Ectodermal cell (in vitro differentiated cells): ENCODE measurements around the gene AKAP8. TPM values are rescaled to one million over a fixed set of nuclear protein-coding genes. Genes with fewer than 3 reads are reported as not detected.

Experiments used
- H3K27ac ChIP-seq: 2 replicates; pipeline ENCODE4 v1.7.0; 2013; ENCODE audit warnings: mild to moderate bottlenecking, low read depth, low read length; ENCODE audit not compliant: insufficient read depth, poor library complexity, severe bottlenecking
- H3K27me3 ChIP-seq: 2 replicates; pipeline ENCODE4 v1.7.0; 2013; ENCODE audit warnings: mild to moderate bottlenecking, low read length; ENCODE audit not compliant: insufficient read depth, control insufficient read depth, poor library complexity, severe bottlenecking
- H3K36me3 ChIP-seq: one replicate; pipeline ENCODE4 v1.7.0; 2013; ENCODE audit warnings: low read length; ENCODE audit not compliant: control insufficient read depth, insufficient read depth
- H3K4me1 ChIP-seq: one replicate; pipeline ENCODE4 v1.7.0; 2013; ENCODE audit warnings: low read length; ENCODE audit not compliant: control insufficient read depth, insufficient read depth
- H3K4me3 ChIP-seq: 2 replicates; pipeline ENCODE4 v1.7.0; 2013; ENCODE audit warnings: low read depth, low read length, control low read depth; ENCODE audit not compliant: insufficient read depth
- H3K9me3 ChIP-seq: 2 replicates; pipeline ENCODE4 v1.7.0; 2013; ENCODE audit warnings: mild to moderate bottlenecking, low read length, moderate library complexity; ENCODE audit not compliant: control insufficient read depth
- WGBS, 2 experiments: methylation state at CpG; one replicate each; pipeline ENCODE4 v1.1.7; 2013; ENCODE audit warnings: missing lambda C conversion rate in 2 of 2; 5-methylcytosine and 5-hydroxymethylcytosine counted together
- polyA plus RNA-seq, 4 experiments: library from polyadenylated mRNA; stranded (reverse); fragments of 50-300 nt; gene quantifications; one replicate each; pipeline ENCODE4 v1.2.3, GENCODE V29; 2013

AKAP8 gene
- 26.3 TPM for polyA plus RNA-seq (2013, experiment 1 of 4)
- 26.6 TPM for polyA plus RNA-seq (2013, experiment 2 of 4)
- 21.4 TPM for polyA plus RNA-seq (2013, experiment 3 of 4)
- 20.3 TPM for polyA plus RNA-seq (2013, experiment 4 of 4)

DNA sequence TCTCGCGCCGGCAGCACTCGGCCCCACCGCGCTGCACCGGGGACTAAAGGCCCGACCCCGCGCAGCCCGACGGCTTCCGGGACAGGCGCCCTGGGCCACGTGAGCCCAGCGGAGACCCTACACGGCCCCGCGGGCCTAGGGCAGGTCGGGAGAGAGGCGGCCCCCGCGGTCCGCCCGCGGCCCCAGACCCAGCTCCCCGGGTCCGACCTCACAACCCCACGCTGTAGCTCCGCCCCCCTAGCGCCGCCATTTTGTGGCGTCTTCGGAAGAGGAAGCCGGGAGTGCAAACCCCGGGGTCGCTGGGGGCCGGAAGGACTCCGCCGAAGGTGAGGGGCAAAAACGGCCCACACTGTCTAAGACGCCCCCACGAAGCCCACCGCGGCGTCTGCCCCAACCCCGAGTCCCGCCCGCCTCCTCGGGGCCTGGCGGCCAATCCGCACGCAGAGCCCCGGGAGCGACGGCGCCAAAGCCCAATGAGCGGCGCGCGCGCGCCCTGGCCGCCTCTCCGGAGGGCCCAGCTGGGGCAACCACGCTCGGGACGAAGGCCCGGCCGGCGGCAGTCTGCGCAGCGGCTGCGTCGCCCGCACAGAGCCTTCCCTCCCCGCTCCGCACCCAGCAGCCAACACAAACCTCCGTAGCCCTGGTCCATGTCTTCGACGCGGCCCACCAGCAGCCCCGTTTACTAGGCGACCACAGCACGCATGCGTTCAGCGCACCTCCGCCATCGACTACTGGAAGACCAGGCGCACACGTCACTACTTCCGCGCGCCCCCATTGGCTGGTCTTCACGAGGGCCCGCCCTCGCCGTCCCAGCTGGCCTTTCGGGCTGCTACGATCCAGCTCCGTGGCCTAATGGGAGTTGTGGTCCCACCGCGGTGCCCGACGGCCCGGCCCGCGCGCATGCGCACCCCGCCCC is at the start of gene AKAP8:
Gene AKAP8, minus strand, starts transcription at position 705 of the 916 bp plus-strand sequence. Its CDS starts 56 bp downstream, at position 649.
- peaks cover 7% of the 10 kb centered on the region for H3K4me1 ChIP-seq
- H3K27me3 ChIP-seq = no peaks in the 10 kb centered on the region
- H3K36me3 ChIP-seq = no peaks in the 10 kb centered on the region
- H3K4me3 ChIP-seq = peak within 1 kb of the TSS; percentile 74
- 0% methylated on average over 111 of the region's 111 CpGs for WGBS, 2 experiments
- no peaks in the 10 kb centered on the region for H3K9me3 ChIP-seq
- H3K27ac ChIP-seq = peak within 1 kb of the TSS; percentile 96

DNA sequence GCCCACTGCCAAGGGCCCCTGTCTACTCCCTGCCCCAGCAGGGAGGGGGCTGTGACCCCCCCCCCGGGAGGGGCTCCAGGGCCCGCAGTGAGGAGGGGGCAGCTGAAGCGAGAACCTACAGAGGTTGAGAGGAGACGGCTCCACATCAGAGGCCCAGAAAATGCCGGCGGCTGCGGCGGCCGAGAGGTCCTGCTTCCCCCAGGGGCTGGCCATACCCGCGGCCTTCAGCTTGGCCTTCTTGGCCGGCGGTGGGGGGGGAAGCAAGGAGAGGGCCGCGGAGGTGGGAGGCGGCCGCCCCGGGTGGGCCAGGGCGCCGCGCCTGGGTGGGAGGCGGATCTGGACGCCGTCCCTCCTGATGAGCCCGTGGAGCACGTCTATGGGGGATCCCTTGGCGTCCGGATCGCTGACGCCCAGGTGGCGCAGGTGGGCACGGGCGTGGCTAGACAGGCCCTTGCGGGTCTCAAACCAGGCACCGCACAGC is 48.4 kb upstream of the AKAP8 start:
- WGBS, 2 experiments = 97% methylated on average over 35 of the region's 35 CpGs
- Histone ChIP-seq H3K27ac (no peak overlapping the region), H3K27me3 (no peaks in the 10 kb centered on the region), H3K4me1 (peaks cover 10% of the 10 kb centered on the region), H3K4me3 (no peak overlapping the region), H3K36me3 (peaks cover 33% of the 10 kb centered on the region), H3K9me3 (no peaks in the 10 kb centered on the region)

DNA sequence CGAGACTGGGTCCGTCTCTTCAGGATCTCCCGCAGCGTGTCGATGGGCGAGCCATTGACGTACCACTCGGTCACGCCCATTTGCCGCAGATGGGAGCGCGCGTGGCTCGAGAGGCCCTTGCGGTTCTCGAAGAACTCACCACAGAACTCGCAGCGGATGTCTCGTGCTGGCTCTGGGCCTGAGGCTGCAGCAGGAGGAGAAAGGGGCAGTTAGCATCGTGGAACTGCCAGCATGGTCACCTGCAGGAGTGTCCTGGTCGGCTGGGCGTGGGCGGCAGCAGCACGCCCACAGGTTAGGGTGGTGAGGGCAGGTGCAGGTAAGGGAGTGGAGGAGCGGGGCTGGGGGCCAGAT is 47.7 kb upstream of the AKAP8 start:
- Histone ChIP-seq H3K27ac (no peak overlapping the region), H3K27me3 (no peaks in the 10 kb centered on the region), H3K4me3 (no peak overlapping the region), H3K36me3 (peaks cover 40% of the 10 kb centered on the region), H3K4me1 (peaks cover 10% of the 10 kb centered on the region), H3K9me3 (no peaks in the 10 kb centered on the region)
- 96 to 97% methylated on average over 25 of the region's 25 CpGs for WGBS, 2 experiments

DNA sequence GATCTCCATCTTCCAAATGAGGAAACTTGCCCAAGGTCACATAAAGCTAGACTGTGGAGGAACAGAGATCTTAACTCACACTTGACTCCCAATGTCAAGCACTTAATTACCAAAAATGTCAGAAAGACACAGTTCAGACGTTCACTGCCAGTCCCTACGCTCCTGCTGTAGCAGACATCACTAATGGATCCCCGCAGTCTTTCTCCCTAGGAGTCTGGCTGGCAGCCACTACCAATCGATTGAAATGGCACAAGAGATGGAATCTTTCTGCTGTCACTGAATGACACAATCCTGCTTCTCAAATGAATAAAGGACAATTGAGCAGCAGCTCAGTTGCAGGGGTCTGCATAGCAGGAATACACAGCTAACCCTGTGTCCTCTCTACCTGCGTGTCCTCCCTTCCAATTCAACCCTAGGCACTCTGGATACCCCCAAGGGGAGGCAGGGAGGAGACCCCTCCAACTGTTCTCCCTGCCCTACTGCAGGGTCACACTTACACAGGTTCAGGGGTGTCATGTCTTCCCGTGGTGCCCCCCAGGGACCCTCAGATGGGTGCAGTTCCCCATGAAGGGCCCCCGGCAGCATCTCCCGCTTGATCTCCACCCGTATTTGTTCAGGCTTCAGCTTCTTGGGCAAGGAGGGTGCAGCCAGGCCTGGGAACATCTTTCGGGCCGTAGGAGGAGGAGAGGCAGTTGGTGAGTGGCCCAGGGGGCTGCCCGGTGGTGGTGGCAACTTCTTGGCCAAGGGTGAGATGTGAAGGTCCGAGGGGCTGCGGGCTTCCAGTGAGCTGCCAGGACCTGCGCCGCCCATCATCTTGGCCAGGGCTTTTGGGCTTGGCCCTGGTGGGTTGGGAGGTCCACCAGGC is 47.1 kb upstream of the AKAP8 start:
- Histone ChIP-seq H3K9me3 (no peaks in the 10 kb centered on the region), H3K27me3 (no peaks in the 10 kb centered on the region), H3K27ac (no peak overlapping the region), H3K4me1 (peaks cover 10% of the 10 kb centered on the region), H3K36me3 (peaks cover 41% of the 10 kb centered on the region), H3K4me3 (no peak overlapping the region)
- 94% methylated on average over 16 of the region's 16 CpGs for WGBS, 2 experiments

DNA sequence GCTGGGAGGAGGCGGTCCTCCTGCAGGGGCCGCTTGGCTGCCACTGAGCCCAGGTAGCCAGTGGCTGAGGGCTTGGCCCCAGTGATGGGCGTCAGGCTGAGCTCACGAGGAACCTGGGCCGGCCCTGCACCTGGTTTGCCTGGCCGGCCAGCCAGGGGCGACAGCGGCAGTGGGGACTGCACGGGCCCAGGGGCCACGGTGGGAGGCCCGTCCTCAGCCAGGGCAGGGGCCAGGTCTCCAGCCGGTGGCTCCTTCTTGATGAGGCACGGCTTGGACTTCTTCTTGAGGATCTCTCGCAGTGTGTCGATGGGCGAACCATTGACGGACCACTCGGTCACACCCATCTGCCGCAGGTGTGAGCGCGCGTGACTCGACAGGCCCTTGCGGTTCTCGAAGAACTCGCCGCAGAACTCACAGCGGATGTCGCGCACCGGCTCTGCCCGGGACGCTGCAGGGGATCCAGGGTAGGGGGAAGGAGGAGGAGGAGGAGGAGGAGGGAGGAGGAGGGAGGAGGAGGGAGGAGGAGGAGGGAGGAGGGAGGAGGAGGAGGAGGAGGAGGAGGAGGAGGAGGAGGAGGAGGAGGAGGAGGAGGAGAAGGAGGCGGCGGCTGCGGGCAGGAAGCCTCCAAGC is 45.8 kb upstream of the AKAP8 start:
- no peaks in the 10 kb centered on the region for H3K4me1 ChIP-seq
- H3K27ac ChIP-seq = no peak overlapping the region
- H3K9me3 ChIP-seq = no peaks in the 10 kb centered on the region
- no peak overlapping the region for H3K4me3 ChIP-seq
- no peaks in the 10 kb centered on the region for H3K27me3 ChIP-seq
- WGBS, 2 experiments = 93 to 95% methylated on average over 25 to 34 of the region's 36 CpGs
- H3K36me3 ChIP-seq = peaks cover 41% of the 10 kb centered on the region

DNA sequence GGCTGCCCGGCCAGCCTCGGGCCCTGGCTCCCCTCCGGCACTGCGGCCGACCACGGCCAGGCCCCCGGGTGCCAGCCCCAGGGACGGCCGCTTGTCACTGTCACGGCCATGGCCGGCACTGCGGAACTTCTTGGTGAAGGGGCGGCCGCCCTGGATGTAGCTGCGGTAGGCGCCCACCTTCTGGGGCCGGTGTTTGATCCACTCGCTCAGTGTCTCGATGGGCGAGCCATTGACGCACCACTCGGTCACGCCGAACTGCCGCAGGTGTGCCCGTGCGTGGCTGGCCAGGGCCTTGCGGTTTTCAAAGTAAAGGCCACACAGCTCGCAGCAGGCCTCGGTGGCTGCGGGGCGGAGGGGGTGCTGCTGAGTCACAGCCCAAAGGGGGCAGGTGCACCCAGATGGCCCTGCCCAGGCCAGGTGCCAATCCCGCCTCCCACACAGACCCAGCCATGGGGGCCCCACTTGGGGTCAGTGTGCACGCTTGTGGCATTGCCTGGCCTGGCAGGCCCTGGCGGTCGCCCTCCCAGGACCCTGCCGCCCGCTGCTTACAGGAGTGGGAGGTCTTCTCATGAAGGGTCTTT is 45.2 kb upstream of the AKAP8 start:
- Histone ChIP-seq H3K9me3 (no peaks in the 10 kb centered on the region), H3K27ac (no peak overlapping the region), H3K4me3 (no peak overlapping the region), H3K4me1 (no peaks in the 10 kb centered on the region), H3K27me3 (no peaks in the 10 kb centered on the region), H3K36me3 (peaks cover 41% of the 10 kb centered on the region)
- WGBS, 2 experiments = 97% methylated on average over 38 of the region's 38 CpGs

DNA sequence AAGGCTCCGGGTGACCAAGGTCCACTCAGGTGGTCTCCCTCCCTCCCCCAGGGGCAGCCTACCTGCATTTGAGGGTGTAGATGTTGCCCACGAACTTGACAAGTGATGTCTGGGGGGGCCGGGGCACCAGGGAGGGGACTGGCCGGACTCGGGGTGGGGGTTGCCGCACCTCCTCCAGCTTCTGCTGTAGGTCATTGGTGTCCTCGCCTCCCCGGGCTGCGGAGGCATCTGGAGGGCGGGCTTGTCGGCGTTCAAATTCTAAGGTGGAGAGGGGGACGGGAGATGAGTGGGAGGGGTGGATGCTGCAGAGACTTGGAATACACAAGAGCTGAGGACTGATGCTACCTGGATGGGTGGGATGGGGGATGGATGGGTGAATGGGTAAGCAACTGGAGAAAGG is 44.5 kb upstream of the AKAP8 start:
- H3K4me1 ChIP-seq = no peaks in the 10 kb centered on the region
- no peaks in the 10 kb centered on the region for H3K27me3 ChIP-seq
- H3K36me3 ChIP-seq = peaks cover 41% of the 10 kb centered on the region
- 97 to 100% methylated on average over 13 of the region's 13 CpGs for WGBS, 2 experiments
- H3K9me3 ChIP-seq = no peaks in the 10 kb centered on the region
- H3K27ac ChIP-seq = no peak overlapping the region
- H3K4me3 ChIP-seq = no peak overlapping the region

DNA sequence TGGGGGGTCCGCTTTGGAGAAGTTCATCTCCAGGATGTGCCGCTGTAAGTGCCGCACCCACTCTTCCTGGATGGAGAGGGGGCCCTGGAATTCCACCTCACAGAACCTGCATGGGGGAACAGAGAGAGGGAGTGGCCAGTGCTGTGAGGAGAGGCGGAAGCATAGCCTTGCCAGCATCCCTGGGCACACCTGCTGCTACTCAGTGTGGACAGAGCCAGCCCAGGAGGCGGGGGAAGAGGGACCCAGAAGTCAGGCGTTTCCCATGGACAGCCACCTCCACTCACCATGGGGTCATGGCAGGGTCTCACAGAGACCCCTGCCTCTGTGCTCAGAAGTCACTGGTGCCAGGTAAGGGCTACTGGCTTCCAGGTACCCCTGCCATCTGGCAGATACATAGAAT is 43.5 kb upstream of the AKAP8 start:
- 96 to 97% methylated on average over 6 of the region's 6 CpGs for WGBS, 2 experiments

DNA sequence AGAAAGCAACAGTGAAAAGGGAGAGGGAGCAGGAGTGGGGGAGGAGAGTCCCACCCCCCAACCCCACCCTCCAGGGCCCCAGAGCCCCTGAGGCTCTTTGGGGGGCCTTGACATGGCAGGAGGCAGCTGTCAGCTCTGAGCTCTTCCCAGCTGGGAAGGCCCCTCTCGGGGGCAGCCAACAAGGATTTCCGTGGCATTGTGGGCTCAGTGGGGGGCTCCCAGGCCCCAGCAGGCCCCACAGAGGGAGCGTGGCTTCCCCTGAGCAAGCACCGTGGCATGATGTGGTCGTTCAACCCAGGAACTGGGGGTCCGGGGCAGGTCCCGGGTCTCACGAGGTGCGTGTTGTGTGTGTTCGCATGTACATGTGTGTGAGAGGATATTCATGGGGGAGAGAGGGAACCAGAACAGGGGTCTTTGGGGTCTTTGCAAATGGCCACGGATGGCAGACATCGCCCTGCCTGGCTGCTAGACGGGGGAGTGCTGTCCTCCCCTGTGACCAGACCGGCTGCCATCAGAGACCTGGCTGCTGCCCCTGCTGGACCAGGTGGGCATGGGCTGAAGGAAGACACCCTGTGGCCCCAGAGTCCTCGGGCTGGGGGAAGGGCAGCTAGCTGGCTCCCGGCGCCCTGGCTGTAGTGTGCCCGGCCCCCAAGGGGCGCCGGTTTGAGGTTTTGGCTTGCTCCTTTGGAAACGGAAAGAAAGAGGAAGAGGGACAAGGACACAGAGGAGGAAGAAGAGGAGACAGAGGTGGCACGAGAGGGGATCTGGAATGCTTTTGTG is 42.9 kb upstream of the AKAP8 start:
- WGBS, 2 experiments = 93 to 95% methylated on average over 22 of the region's 22 CpGs
- no peak overlapping the region for H3K27ac ChIP-seq
- H3K4me1 ChIP-seq = peaks cover under 1% of the 10 kb centered on the region
- no peak overlapping the region for H3K4me3 ChIP-seq
- no peaks in the 10 kb centered on the region for H3K9me3 ChIP-seq
- peaks cover 41% of the 10 kb centered on the region for H3K36me3 ChIP-seq
- H3K27me3 ChIP-seq = no peaks in the 10 kb centered on the region

More for the DNA sequence above, 43.5 kb upstream of the AKAP8 start:
- Histone ChIP-seq H3K4me3 (no peak overlapping the region), H3K9me3 (no peaks in the 10 kb centered on the region), H3K27me3 (no peaks in the 10 kb centered on the region), H3K27ac (no peak overlapping the region), H3K4me1 (no peaks in the 10 kb centered on the region), H3K36me3 (peaks cover 41% of the 10 kb centered on the region)
